A673 (cell line): Measurements from ENCODE around the gene ADGRD1.

Source experiments
- CTCF ChIP-seq: fragments of 300-800, 200-600 bp; sonication (generic); conservative IDR thresholded peaks from 2 replicates; pipeline ENCODE4 v1.5.1; 2017; ENCODE audit warnings: low read depth, mild to moderate bottlenecking, antibody characterized with exemption, low read length, moderate library complexity, mixed read lengths
- EZH2 ChIP-seq: fragments of 200-600 bp; sonication (generic); IDR thresholded peaks from 2 replicates; pipeline ENCODE4 v1.6.1; 2017; ENCODE audit warnings: borderline replicate concordance, low read depth, mild to moderate bottlenecking, mixed read lengths, antibody characterized with exemption, low read length; ENCODE audit not compliant: poor library complexity, severe bottlenecking

- TF ChIP-seq EZH2 (no peak), CTCF (no peak)
Measured at GRCh38 chr12:131101703-131102492, 148.2 kb downstream of the ADGRD1 start.
